ENCODE results near the gene RAPGEF3.

Gene RAPGEF3

GRCh38 chr12:47790676-47791350 is 32.1 kb upstream of the RAPGEF3 start:
- 96 to 99% methylated on average over 13 to 18 of the region's 20 CpGs for WGBS, 2 experiments (ENCODE audit: insufficient coverage in 2 of 2)
- no peak overlapping the region for H3K4me3 ChIP-seq (ENCODE audit: extremely low read depth, insufficient read depth, low read length, poor library complexity, severe bottlenecking)
- H3K9me3 ChIP-seq (ENCODE audit: control insufficient read depth, low read length) = no peaks in the 10 kb centered on the region
- peaks cover 98% of the 10 kb centered on the region for H3K36me3 ChIP-seq (ENCODE audit: control insufficient read depth, insufficient read depth, low read length)
- H3K4me1 ChIP-seq (ENCODE audit: control insufficient read depth, insufficient read depth, low read length, poor library complexity, severe bottlenecking) = no peaks in the 10 kb centered on the region
- no peak overlapping the region for H3K27ac ChIP-seq (ENCODE audit: low read depth, low read length, severe bottlenecking)

GRCh38 chr12:47789712-47790489 is 31.2 kb upstream of the RAPGEF3 start:
- Histone ChIP-seq H3K4me1 (ENCODE audit: control insufficient read depth, insufficient read depth, low read length, poor library complexity, severe bottlenecking) (no peaks in the 10 kb centered on the region), H3K9me3 (ENCODE audit: control insufficient read depth, low read length) (no peaks in the 10 kb centered on the region), H3K4me3 (ENCODE audit: extremely low read depth, insufficient read depth, low read length, poor library complexity, severe bottlenecking) (no peak overlapping the region), H3K27ac (ENCODE audit: low read depth, low read length, severe bottlenecking) (no peak overlapping the region), H3K36me3 (ENCODE audit: control insufficient read depth, insufficient read depth, low read length) (peaks cover 98% of the 10 kb centered on the region)
- WGBS, 2 experiments (ENCODE audit: insufficient coverage in 2 of 2) = 96% methylated on average over 15 to 21 of the region's 22 CpGs

- H3K4me3 ChIP-seq (ENCODE audit: extremely low read depth, insufficient read depth, low read length, poor library complexity, severe bottlenecking) = no peak overlapping the region
- no peak overlapping the region for H3K27ac ChIP-seq (ENCODE audit: low read depth, low read length, severe bottlenecking)
- H3K9me3 ChIP-seq (ENCODE audit: control insufficient read depth, low read length) = no peaks in the 10 kb centered on the region
- 87 to 95% methylated on average over 3 to 4 of the region's 5 CpGs for WGBS, 2 experiments (ENCODE audit: insufficient coverage in 2 of 2)
- H3K4me1 ChIP-seq (ENCODE audit: control insufficient read depth, insufficient read depth, low read length, poor library complexity, severe bottlenecking) = no peaks in the 10 kb centered on the region
- H3K36me3 ChIP-seq (ENCODE audit: control insufficient read depth, insufficient read depth, low read length) = peaks cover 98% of the 10 kb centered on the region
These were observed 30.5 kb upstream of the RAPGEF3 start for GRCh38 chr12:47789141-47789540.

GRCh38 chr12:47787596-47788319 is 29.1 kb upstream of the RAPGEF3 start:
- 87 to 89% methylated on average over 14 of the region's 14 CpGs for WGBS, 2 experiments (ENCODE audit: insufficient coverage in 2 of 2)
- H3K9me3 ChIP-seq (ENCODE audit: control insufficient read depth, low read length) = no peaks in the 10 kb centered on the region
- no peak overlapping the region for H3K4me3 ChIP-seq (ENCODE audit: extremely low read depth, insufficient read depth, low read length, poor library complexity, severe bottlenecking)
- no peaks in the 10 kb centered on the region for H3K4me1 ChIP-seq (ENCODE audit: control insufficient read depth, insufficient read depth, low read length, poor library complexity, severe bottlenecking)
- no peak overlapping the region for H3K27ac ChIP-seq (ENCODE audit: low read depth, low read length, severe bottlenecking)
- H3K36me3 ChIP-seq (ENCODE audit: control insufficient read depth, insufficient read depth, low read length) = peaks cover 98% of the 10 kb centered on the region

- H3K4me1 ChIP-seq (ENCODE audit: control insufficient read depth, insufficient read depth, low read length, poor library complexity, severe bottlenecking) = no peaks in the 10 kb centered on the region
- WGBS, 2 experiments (ENCODE audit: insufficient coverage in 2 of 2) = 95 to 99% methylated on average over 10 of the region's 10 CpGs
- peaks cover 100% of the 10 kb centered on the region for H3K36me3 ChIP-seq (ENCODE audit: control insufficient read depth, insufficient read depth, low read length)
- H3K4me3 ChIP-seq (ENCODE audit: extremely low read depth, insufficient read depth, low read length, poor library complexity, severe bottlenecking) = no peak overlapping the region
- H3K9me3 ChIP-seq (ENCODE audit: control insufficient read depth, low read length) = no peaks in the 10 kb centered on the region
- no peak overlapping the region for H3K27ac ChIP-seq (ENCODE audit: low read depth, low read length, severe bottlenecking)
These were observed 28.1 kb upstream of the RAPGEF3 start for GRCh38 chr12:47786662-47787280.

- Histone ChIP-seq H3K9me3 (ENCODE audit: control insufficient read depth, low read length) (no peaks in the 10 kb centered on the region), H3K36me3 (ENCODE audit: control insufficient read depth, insufficient read depth, low read length) (peaks cover 96% of the 10 kb centered on the region), H3K4me3 (ENCODE audit: extremely low read depth, insufficient read depth, low read length, poor library complexity, severe bottlenecking) (no peak overlapping the region), H3K4me1 (ENCODE audit: control insufficient read depth, insufficient read depth, low read length, poor library complexity, severe bottlenecking) (no peaks in the 10 kb centered on the region), H3K27ac (ENCODE audit: low read depth, low read length, severe bottlenecking) (no peak overlapping the region)
- WGBS, 2 experiments (ENCODE audit: insufficient coverage in 2 of 2) = 97 to 98% methylated on average over 9 to 10 of the region's 11 CpGs
These were observed 27.4 kb upstream of the RAPGEF3 start for GRCh38 chr12:47785887-47786661.

- H3K4me1 ChIP-seq (ENCODE audit: control insufficient read depth, insufficient read depth, low read length, poor library complexity, severe bottlenecking) = no peaks in the 10 kb centered on the region
- WGBS, 2 experiments (ENCODE audit: insufficient coverage in 2 of 2) = 93 to 98% methylated on average over 10 to 13 of the region's 15 CpGs
- peaks cover 88% of the 10 kb centered on the region for H3K36me3 ChIP-seq (ENCODE audit: control insufficient read depth, insufficient read depth, low read length)
- H3K4me3 ChIP-seq (ENCODE audit: extremely low read depth, insufficient read depth, low read length, poor library complexity, severe bottlenecking) = no peak overlapping the region
- H3K9me3 ChIP-seq (ENCODE audit: control insufficient read depth, low read length) = no peaks in the 10 kb centered on the region
- no peak overlapping the region for H3K27ac ChIP-seq (ENCODE audit: low read depth, low read length, severe bottlenecking)
These were observed 26.6 kb upstream of the RAPGEF3 start for GRCh38 chr12:47785036-47785886.

- H3K4me1 ChIP-seq (ENCODE audit: control insufficient read depth, insufficient read depth, low read length, poor library complexity, severe bottlenecking) = no peaks in the 10 kb centered on the region
- WGBS, 2 experiments (ENCODE audit: insufficient coverage in 2 of 2) = 97% methylated on average over 13 to 14 of the region's 20 CpGs
- no peak overlapping the region for H3K27ac ChIP-seq (ENCODE audit: low read depth, low read length, severe bottlenecking)
- H3K4me3 ChIP-seq (ENCODE audit: extremely low read depth, insufficient read depth, low read length, poor library complexity, severe bottlenecking) = no peak overlapping the region
- H3K36me3 ChIP-seq (ENCODE audit: control insufficient read depth, insufficient read depth, low read length) = peaks cover 76% of the 10 kb centered on the region
- H3K9me3 ChIP-seq (ENCODE audit: control insufficient read depth, low read length) = no peaks in the 10 kb centered on the region
These were observed 25.4 kb upstream of the RAPGEF3 start for GRCh38 chr12:47783821-47784819.
